Sigmoid colon (tissue), 7 donors: ENCODE measurements around the gene GDF10. TPM values are rescaled to one million over a fixed set of nuclear protein-coding genes. Genes with fewer than 3 reads are reported as not detected.
A peak's percentile ranks its signal among the peaks of the same experiment; 100 is the strongest.

Source experiments
- DNase-seq: peaks from one replicate; pipeline ENCODE4 v3.0.0-alpha.2; 2019
- H3K27ac ChIP-seq, 4 donors: fragments of 200-600 bp; sonication (generic); one replicate each; pipeline ENCODE4 v1.5.1; 2016 to 2019; ENCODE audit warnings: mild to moderate bottlenecking in 1 of 4
- H3K27me3 ChIP-seq, 3 donors: fragments of 200-600 bp; sonication (generic); one replicate each; pipeline ENCODE4 v1.5.1; 2019; ENCODE audit warnings: mild to moderate bottlenecking in 1 of 3
- H3K36me3 ChIP-seq, 4 donors: fragments of 200-600 bp; sonication (generic); one replicate each; pipeline ENCODE4 v1.5.1; 2016 to 2019
- H3K4me1 ChIP-seq, 4 donors: fragments of 200-600 bp; sonication (generic); one replicate each; pipeline ENCODE4 v1.5.1; 2017 to 2019
- H3K4me3 ChIP-seq, 4 donors: fragments of 200-600 bp; sonication (generic); one replicate each; pipeline ENCODE4 v1.5.1; 2017 to 2019; ENCODE audit warnings: mild to moderate bottlenecking in 2 of 4, moderate library complexity in 1 of 4
- H3K9me3 ChIP-seq, 4 donors: fragments of 200-600 bp in 3 of 4; sonication (generic) in 3 of 4; one replicate each; pipeline versions ENCODE4 v1.5.1 to v1.6.1; 2013 to 2019
- EP300 ChIP-seq, 4 donors: sonication (generic); formaldehyde crosslinking; IDR thresholded peaks; one replicate each; pipeline ENCODE4 v1.6.1; 2017; ENCODE audit warnings: antibody characterized with exemption in 4 of 4
- POLR2A ChIP-seq, 2 donors: fragments of 450-650 bp; IDR thresholded peaks; one replicate each; pipeline ENCODE4 v1.6.1; 2016; ENCODE audit warnings: antibody characterized with exemption in 2 of 2, mild to moderate bottlenecking in 2 of 2, moderate library complexity in 2 of 2
- POLR2AphosphoS5 ChIP-seq, 4 donors: sonication (generic); formaldehyde crosslinking; IDR thresholded peaks; one replicate each; pipeline ENCODE4 v1.6.1; 2017; ENCODE audit warnings: antibody characterized with exemption in 4 of 4
- WGBS, 2 donors: extraction: QIAGEN DNeasy Blood & Tissue Kit; methylation state at CpG; one replicate each; pipeline ENCODE4 v1.1.7; 2013; 5-methylcytosine and 5-hydroxymethylcytosine counted together
- intact Hi-C: fragments of 100-400 bp; cut with DNase I; formaldehyde crosslinking; loops from one replicate; pipeline ENCODE4 v1.15.1; 2023
- polyA plus RNA-seq, 3 donors: library from polyadenylated mRNA; stranded (reverse); fragments of 200-250 nt; gene quantifications; one replicate each; pipeline ENCODE4 v1.2.3, GENCODE V29; 2013
- total RNA-seq, 4 donors: library from RNA; depleted of rRNA; stranded (reverse); fragments of >200 nt; gene quantifications; one replicate each; pipeline ENCODE4 v1.1.0, GENCODE V29; 2016
- TF ChIP-seq, protein P1 (sequence below), 4 experiments: fragments of 450-650 bp in 3 of 4; fragments of 200-600 bp in 1 of 4; IDR thresholded peaks; one replicate each; pipeline ENCODE4 v1.5.1; 2016 to 2019; ENCODE audit warnings: antibody characterized with exemption in 4 of 4, mild to moderate bottlenecking in 3 of 4, moderate library complexity in 2 of 4
- donor health status: healthy with polysubstance abuse.
- donor health status: Bipolar disorder and iron deficiency.
- donor health status: healthy.

GDF10 gene
- total and polyA plus RNA-seq, 7 donors = 0.67 to 11.9 (median 4.4) TPM; not detected in 2

DNA sequence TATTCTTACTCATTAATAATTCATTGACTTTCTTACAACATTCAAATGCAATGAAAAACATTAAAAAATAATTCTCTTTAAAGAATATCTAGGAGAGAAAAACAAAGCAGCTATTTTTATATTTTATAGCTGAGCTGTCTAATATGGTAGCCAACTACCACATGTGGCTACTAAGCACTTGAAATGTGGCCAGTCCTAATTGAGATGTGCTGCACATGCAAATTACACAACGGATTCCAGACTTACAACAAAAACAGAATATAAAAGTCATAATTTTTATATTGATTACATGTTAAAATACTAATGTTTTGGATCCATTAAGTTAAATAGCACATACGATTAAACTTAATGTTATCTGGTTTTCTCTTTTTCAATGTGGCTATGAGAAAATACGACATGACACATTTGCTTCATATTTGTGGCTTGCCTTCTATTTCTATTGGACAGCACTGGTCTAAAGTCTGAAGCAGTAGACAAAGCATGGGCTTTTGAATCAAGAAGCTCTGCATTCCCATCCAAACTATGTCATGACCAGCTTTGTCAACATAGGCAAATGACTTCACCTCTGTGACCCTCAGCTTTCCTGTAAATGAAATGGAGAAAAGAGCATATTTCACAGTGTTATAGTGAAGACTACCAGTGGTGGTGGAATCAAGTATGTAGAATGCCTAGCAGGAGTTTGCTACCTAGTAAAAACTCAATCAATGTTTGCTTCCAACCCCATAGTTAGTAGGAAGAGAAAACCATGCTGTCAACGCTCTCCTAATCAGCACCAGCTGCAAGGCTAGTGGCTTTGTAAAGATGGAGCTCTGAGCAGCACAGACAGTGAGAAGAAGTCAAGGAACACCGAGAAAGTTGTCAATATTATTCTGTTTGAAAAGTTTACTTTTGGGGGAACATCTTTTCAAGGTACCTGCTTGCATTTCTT is 37.1 kb upstream of the GDF10 start:
- Histone ChIP-seq H3K4me3 (no peak overlapping the region), H3K36me3 (no peaks in the 10 kb centered on the region), H3K4me1 (no peaks in the 10 kb centered on the region), H3K27ac (no peak overlapping the region), H3K27me3 (no peaks in the 10 kb centered on the region), H3K9me3 (no peaks in the 10 kb centered on the region)
- intact Hi-C loops = no loop called here
- WGBS, 2 donors = 73 to 80% methylated on average over 5 of the region's 5 CpGs
- TF ChIP-seq, protein P1, sequence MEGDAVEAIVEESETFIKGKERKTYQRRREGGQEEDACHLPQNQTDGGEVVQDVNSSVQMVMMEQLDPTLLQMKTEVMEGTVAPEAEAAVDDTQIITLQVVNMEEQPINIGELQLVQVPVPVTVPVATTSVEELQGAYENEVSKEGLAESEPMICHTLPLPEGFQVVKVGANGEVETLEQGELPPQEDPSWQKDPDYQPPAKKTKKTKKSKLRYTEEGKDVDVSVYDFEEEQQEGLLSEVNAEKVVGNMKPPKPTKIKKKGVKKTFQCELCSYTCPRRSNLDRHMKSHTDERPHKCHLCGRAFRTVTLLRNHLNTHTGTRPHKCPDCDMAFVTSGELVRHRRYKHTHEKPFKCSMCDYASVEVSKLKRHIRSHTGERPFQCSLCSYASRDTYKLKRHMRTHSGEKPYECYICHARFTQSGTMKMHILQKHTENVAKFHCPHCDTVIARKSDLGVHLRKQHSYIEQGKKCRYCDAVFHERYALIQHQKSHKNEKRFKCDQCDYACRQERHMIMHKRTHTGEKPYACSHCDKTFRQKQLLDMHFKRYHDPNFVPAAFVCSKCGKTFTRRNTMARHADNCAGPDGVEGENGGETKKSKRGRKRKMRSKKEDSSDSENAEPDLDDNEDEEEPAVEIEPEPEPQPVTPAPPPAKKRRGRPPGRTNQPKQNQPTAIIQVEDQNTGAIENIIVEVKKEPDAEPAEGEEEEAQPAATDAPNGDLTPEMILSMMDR (IDR thresholded peaks at IDR 0.05) = no peak
- no peak for TF ChIP-seq POLR2A (IDR thresholded peaks at IDR 0.05)
- no peak for DNase-seq

DNA sequence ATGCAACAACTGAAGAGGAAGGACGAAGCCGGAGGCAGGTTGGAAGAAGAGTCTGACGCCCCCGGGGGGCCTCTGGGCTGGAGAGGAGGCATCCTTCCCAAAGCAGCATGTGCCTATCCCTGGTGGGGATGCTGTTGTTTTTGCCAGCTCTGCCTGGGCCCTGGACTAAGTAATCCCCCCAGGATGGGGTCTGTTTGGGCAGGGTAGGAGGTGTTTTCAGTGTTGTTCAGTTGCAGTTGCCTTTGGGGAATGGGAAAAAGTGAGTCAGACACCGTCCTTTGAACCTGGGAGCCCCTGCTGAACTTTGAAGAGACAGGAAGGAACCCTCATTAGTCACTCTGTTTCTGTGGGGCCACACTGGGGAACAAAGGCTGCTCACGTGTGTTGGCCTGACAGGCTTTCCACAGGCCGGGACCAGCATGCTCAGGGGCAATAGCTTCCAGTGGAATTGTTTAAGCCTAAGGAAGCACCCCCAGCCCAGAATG is 35.2 kb upstream of the GDF10 start:
- no peaks in the 10 kb centered on the region for H3K4me1 ChIP-seq
- H3K27ac ChIP-seq = no peak overlapping the region
- DNase-seq = no peak
- intact Hi-C loops = no loop called here
- no peak overlapping the region for H3K4me3 ChIP-seq
- H3K27me3 ChIP-seq = no peaks in the 10 kb centered on the region
- TF ChIP-seq POLR2A (IDR thresholded peaks at IDR 0.05) (no peak), POLR2AphosphoS5 (IDR thresholded peaks at IDR 0.05) (no peak), EP300 (IDR thresholded peaks at IDR 0.05) (no peak)
- TF ChIP-seq, protein P1 (IDR thresholded peaks at IDR 0.05) = no peak
- H3K36me3 ChIP-seq = no peaks in the 10 kb centered on the region
- H3K9me3 ChIP-seq = no peaks in the 10 kb centered on the region
- WGBS, 2 donors = 71 to 87% methylated on average over 7 of the region's 7 CpGs

DNA sequence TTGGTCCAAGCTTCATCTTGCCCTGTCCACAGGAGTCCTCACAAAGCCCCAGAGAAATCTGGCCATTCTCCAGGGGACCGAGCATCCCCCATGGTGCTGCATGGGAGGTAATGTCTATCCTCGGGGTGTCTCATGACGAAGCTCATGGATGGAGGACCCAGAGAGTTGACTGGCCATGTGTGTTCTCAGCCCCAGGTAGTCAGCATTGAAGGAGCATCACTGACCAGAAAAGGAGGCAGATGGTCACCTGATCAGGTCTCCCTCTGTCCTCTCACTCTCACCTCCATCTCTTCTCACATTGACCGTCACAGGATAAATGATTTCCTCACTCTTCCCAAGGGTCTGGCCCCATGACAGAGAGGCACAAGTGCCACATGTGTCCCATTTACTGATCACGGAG is 33.4 kb upstream of the GDF10 start:
- WGBS, 2 donors = 94% methylated on average over 5 of the region's 5 CpGs
- peak; percentile 40 for DNase-seq
- Histone ChIP-seq H3K36me3 (no peaks in the 10 kb centered on the region), H3K27ac (no peak overlapping the region), H3K4me1 (no peaks in the 10 kb centered on the region), H3K9me3 (no peaks in the 10 kb centered on the region), H3K4me3 (no peak overlapping the region), H3K27me3 (no peaks in the 10 kb centered on the region)
- TF ChIP-seq EP300 (IDR thresholded peaks at IDR 0.05) (no peak), POLR2A (IDR thresholded peaks at IDR 0.05) (no peak), POLR2AphosphoS5 (IDR thresholded peaks at IDR 0.05) (no peak)
- TF ChIP-seq, protein P1 (IDR thresholded peaks at IDR 0.05) = no peak
- intact Hi-C loops = no loop called here

DNA sequence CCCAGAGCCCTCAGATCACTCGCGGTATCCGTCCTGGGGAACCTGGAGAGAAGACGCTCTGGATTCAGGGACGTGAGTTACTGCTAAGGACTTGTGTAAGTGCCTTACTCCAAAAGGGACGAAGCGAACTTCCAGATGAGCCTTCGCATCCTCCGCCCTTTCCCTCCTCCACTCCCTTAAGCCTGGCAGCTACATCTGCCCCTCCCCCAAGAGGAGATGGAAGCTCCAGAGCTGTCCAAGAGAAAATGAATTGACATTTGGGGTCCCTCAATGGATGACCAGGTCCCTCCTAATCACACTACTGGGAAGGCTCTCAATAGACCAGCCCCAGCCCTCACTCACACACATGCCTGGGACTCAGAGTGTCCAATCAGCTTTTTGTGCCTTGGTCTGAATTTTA is 31.3 kb upstream of the GDF10 start:
- H3K27me3 ChIP-seq = no peaks in the 10 kb centered on the region
- TF ChIP-seq POLR2AphosphoS5 (IDR thresholded peaks at IDR 0.05) = no peak
- no peak for TF ChIP-seq POLR2A (IDR thresholded peaks at IDR 0.05)
- no peak for TF ChIP-seq EP300 (IDR thresholded peaks at IDR 0.05)
- TF ChIP-seq, protein P1 (IDR thresholded peaks at IDR 0.05) = no peak
- no peak overlapping the region for H3K27ac ChIP-seq
- DNase-seq = peak; percentile 32
- H3K9me3 ChIP-seq = peaks cover 0 to 7% (median 2%) of the 10 kb centered on the region in 4 donors
- H3K4me3 ChIP-seq = no peak overlapping the region
- no peaks in the 10 kb centered on the region for H3K36me3 ChIP-seq
- 93 to 95% methylated on average over 9 of the region's 9 CpGs for WGBS, 2 donors
- H3K4me1 ChIP-seq = no peaks in the 10 kb centered on the region
- intact Hi-C loops = no loop called here
